ENCODE data around the gene JOSD2.

JOSD2 gene

DNA sequence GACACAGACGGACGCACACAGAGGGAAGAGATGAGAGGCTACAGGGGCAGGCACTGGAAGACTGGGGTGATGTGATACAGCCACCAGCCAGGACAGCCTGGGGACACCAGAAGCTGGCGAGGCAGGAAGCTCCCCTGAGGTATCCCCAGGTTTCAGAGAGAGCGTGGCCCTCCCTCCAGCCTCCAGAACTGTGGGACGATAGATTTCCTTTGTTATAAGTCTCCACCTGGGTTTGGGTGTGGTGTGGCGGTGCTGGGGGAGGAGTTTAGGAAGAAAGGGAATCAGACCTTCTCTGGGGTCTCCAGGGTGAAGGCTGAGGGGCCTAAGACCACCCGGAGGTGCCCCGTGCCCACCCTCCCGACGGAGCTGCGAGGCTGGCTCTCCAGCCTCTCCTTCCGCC lies 5.5 kb upstream of the JOSD2 start:
- no peak overlapping the region for H3K27ac ChIP-seq
- no peak overlapping the region for H3K4me3 ChIP-seq (ENCODE audit: low read depth, low read length)
- H3K79me2 ChIP-seq: no peaks in the 10 kb centered on the region
- H3K27me3 ChIP-seq (ENCODE audit: control insufficient read depth, insufficient read depth, low read length): no peaks in the 10 kb centered on the region
- peaks cover 7% of the 10 kb centered on the region for H3K4me1 ChIP-seq
- no peaks in the 10 kb centered on the region for H3K36me3 ChIP-seq (ENCODE audit: control insufficient read depth, insufficient read depth, low read length)
- no peaks in the 10 kb centered on the region for H3K9me3 ChIP-seq (ENCODE audit: control insufficient read depth, low read length)
- peak overlapping the region; percentile 34 for H3K4me2 ChIP-seq (ENCODE audit: low read length)
- TF ChIP-seq, protein P1, sequence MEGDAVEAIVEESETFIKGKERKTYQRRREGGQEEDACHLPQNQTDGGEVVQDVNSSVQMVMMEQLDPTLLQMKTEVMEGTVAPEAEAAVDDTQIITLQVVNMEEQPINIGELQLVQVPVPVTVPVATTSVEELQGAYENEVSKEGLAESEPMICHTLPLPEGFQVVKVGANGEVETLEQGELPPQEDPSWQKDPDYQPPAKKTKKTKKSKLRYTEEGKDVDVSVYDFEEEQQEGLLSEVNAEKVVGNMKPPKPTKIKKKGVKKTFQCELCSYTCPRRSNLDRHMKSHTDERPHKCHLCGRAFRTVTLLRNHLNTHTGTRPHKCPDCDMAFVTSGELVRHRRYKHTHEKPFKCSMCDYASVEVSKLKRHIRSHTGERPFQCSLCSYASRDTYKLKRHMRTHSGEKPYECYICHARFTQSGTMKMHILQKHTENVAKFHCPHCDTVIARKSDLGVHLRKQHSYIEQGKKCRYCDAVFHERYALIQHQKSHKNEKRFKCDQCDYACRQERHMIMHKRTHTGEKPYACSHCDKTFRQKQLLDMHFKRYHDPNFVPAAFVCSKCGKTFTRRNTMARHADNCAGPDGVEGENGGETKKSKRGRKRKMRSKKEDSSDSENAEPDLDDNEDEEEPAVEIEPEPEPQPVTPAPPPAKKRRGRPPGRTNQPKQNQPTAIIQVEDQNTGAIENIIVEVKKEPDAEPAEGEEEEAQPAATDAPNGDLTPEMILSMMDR (IDR thresholded peaks at IDR 0.05): no peak
- H3K9ac ChIP-seq: no peak overlapping the region
- H2AFZ ChIP-seq: no peak overlapping the region

DNA sequence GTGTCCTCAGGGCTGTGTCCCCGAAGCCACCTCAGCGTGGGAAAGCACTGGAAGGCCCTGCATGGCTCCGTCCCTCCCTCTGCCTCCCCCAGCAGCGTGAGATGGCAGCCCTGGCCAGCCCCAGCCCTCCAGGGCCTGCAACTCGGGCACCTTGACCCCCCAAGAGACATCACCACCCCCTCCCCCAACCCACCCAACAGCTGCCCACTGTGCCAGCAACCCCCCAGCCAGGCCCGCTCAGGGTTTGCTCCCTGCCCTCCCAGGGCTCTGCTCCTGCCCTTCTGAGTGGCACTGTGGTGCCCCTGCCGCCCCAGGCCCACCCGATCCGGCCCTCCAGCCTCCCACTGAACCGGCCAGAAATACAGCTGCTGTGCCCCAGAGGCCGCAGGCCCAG lies 4.2 kb upstream of the JOSD2 start:
- H2AFZ ChIP-seq: no peak overlapping the region
- no peak overlapping the region for H3K9ac ChIP-seq
- no peaks in the 10 kb centered on the region for H3K79me2 ChIP-seq
- no peaks in the 10 kb centered on the region for H3K36me3 ChIP-seq (ENCODE audit: control insufficient read depth, insufficient read depth, low read length)
- TF ChIP-seq, protein P1 (IDR thresholded peaks at IDR 0.05): no peak
- no peak overlapping the region for H3K4me2 ChIP-seq (ENCODE audit: low read length)
- no peaks in the 10 kb centered on the region for H3K27me3 ChIP-seq (ENCODE audit: control insufficient read depth, insufficient read depth, low read length)
- no peak overlapping the region for H3K27ac ChIP-seq
- no peak overlapping the region for H3K4me3 ChIP-seq (ENCODE audit: low read depth, low read length)
- H3K9me3 ChIP-seq (ENCODE audit: control insufficient read depth, low read length): no peaks in the 10 kb centered on the region
- peaks cover 11% of the 10 kb centered on the region for H3K4me1 ChIP-seq

DNA sequence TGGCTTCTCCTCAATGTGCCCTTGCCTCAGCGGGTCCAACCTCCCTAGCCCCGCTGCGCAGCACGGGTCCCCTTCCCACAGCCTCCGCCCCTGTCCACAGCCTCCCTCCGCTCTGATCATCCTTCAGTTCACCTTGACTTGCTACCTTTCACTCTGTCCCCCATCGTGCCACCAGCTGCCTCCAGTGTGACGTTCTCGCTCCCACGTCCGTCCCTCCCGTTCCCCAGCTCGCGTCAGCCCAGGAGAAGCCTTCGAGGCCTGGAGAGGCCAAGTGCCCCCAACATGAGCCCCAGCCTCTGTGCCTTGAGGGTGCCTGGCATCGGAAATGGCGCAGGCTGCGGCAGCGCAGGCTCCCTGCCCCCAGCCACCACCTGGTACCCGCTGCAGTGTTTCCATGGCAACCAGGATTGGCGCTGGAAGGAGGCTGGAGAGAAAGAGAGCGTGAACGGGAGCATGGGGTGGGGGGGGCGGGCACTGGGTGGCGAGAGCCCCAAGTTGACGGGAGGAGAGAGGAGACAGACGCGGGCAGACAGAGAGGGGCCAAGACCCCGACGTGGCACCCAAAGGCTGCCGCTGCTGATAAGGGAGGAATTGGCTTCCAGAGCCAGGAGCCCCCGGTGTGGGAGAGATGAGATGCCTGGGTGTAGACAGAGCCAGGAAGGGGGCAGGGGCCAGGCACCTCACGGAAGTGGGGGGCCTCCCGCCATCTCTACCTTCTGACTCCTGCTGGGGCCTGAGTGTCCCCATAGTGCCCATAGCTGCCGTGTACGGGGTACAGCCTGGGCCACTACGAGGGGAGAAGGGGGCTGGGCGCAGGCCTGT lies 3.6 kb upstream of the JOSD2 start:
- Histone ChIP-seq H3K4me1 (peaks cover 13% of the 10 kb centered on the region), H3K79me2 (no peaks in the 10 kb centered on the region), H3K4me2 (ENCODE audit: low read length) (no peak overlapping the region), H3K27ac (peak overlapping the region; percentile 36), H3K9ac (no peak overlapping the region), H3K9me3 (ENCODE audit: control insufficient read depth, low read length) (no peaks in the 10 kb centered on the region), H3K27me3 (ENCODE audit: control insufficient read depth, insufficient read depth, low read length) (no peaks in the 10 kb centered on the region), H2AFZ (peak overlapping the region; percentile 83), H3K4me3 (ENCODE audit: low read depth, low read length) (no peak overlapping the region), H3K36me3 (ENCODE audit: control insufficient read depth, insufficient read depth, low read length) (no peaks in the 10 kb centered on the region)
- TF ChIP-seq, protein P1 (IDR thresholded peaks at IDR 0.05): no peak

DNA sequence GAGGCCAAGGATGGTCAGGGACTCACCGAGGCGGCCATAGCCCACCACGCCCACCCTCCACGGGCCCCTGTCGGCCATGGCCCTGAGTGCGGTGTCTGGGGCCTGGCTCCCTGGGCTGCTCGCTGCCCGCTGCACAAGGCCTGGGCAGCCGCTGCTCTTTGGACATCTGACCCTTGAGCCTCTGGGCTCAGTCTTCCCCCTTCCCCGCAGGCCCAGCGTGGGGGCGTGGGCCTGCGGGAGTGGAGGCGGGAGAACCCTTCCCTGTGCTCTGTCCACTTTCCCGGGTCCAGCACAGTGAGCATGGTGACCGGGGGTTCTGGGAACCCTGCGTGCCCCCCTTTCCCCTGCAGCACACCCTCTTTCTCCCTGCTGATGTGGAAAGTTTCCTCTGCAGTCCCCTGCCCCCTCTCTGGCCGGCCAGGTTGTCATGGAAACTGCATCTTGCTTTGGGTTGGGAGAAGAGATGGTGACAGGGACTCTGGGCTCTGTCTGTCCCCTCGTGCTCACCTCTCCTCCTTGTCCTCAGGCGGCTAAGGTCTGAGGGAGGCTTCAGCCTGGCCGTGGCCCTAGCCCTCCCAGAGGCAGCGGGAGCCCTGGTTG lies 2.9 kb upstream of the JOSD2 start, which contains the start of gene ASPDH:
TSS of gene ASPDH (minus strand) at position 168 of the 600 bp plus-strand sequence. CDS start at position 78, 90 bp downstream.
- TF ChIP-seq, protein P1 (IDR thresholded peaks at IDR 0.05): no peak
- Histone ChIP-seq H2AFZ (peak within 1 kb of the TSS; percentile 83), H3K79me2 (no peaks in the 10 kb centered on the region), H3K9ac (no peak within 1 kb of the TSS), H3K36me3 (ENCODE audit: control insufficient read depth, insufficient read depth, low read length) (no peaks in the 10 kb centered on the region), H3K27ac (peak within 1 kb of the TSS; percentile 36), H3K4me3 (ENCODE audit: low read depth, low read length) (no peak within 1 kb of the TSS), H3K4me1 (peaks cover 13% of the 10 kb centered on the region), H3K4me2 (ENCODE audit: low read length) (no peak within 1 kb of the TSS), H3K27me3 (ENCODE audit: control insufficient read depth, insufficient read depth, low read length) (no peaks in the 10 kb centered on the region), H3K9me3 (ENCODE audit: control insufficient read depth, low read length) (no peaks in the 10 kb centered on the region)

All from parathyroid adenoma (tissue), 2 donors.